Left cardiac atrium (tissue), 4 donors: ENCODE results near the gene MBOAT2. TPM values are rescaled to one million over a fixed set of nuclear protein-coding genes. Genes with fewer than 3 reads are reported as not detected.

ENCODE experiments used
- ATAC-seq, 2 donors: fragments of 200-7000 bp; cut with Tn5 transposase; one replicate each; pipeline ENCODE4 v1.9.1; 2020; ENCODE audit warnings: mild to moderate bottlenecking in 2 of 2, moderate library complexity in 2 of 2
- DNase-seq: peaks from one replicate; pipeline ENCODE4 v3.0.0-alpha.2; 2020
- intact Hi-C, 2 donors: fragments of 100-400 bp; cut with DNase I; formaldehyde crosslinking; loops; one replicate each; pipeline versions ENCODE4 v1.14.1 to v1.15.1; 2022 to 2023
- total RNA-seq, 2 donors: library from RNA; stranded (reverse); fragmentation: NEBNext Ultra II Directional; extraction: Animal tissue kit (Norgen Biotek cat#: 25700); gene quantifications; one replicate each; pipeline ENCODE4 v1.2.1, GENCODE V29; 2021
- donor health status: DM: no; HTN: yes; CAD: no.
- donor health status: DM: no; HTN: yes; CAD: no; lungs with severe emphysema.
- donor health status: DM: yes; HTN: yes; CAD: no.
- donor health status: Dilated cardiomyopathy.

MBOAT2 gene
- total RNA-seq, 2 donors from 2014 or later: 6.7 to 8.8 TPM

- DNase-seq (no peak), ATAC-seq (peak in 1 of 2 donors; percentile 37)
- intact Hi-C loops: no loop called here
These were observed 117.9 kb downstream of the MBOAT2 start for GRCh38 chr2:8885449-8886201.

GRCh38 chr2:8884812-8885211, 118.7 kb downstream of the MBOAT2 start:
- DNase-seq: no peak
- no peak for ATAC-seq
- intact Hi-C loops: no loop called here

- no peak for DNase-seq
- ATAC-seq: no peak
- intact Hi-C loops: no loop called here
These were observed 121.4 kb downstream of the MBOAT2 start for GRCh38 chr2:8882094-8882493.

DNA sequence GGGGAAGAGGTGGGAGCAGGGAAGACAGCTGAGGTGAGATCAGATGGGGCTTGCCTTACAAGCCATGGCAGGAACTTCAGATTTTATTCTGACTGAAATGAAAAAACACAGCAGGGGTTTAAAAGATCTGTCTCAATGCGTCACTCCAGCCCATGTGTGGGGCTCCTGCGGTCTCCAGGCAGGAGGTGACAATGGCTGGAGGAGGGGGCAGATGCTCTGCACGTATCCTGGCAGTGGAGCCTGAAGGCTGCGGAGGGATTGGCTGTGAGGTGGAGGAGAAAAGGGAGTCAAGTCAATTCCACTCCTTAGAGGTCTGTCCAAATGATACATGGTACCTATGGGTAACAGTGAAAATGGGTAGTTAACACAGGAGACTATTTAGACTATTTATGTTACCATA, 125.6 kb downstream of the MBOAT2 start:
- ATAC-seq (no peak), DNase-seq (no peak)
- intact Hi-C loops: loop anchor here in 1 of 2 donors (10.0 kb wide), 1 partner anchor 227 kb away; no protein-coding TSS in a partner anchor

DNA sequence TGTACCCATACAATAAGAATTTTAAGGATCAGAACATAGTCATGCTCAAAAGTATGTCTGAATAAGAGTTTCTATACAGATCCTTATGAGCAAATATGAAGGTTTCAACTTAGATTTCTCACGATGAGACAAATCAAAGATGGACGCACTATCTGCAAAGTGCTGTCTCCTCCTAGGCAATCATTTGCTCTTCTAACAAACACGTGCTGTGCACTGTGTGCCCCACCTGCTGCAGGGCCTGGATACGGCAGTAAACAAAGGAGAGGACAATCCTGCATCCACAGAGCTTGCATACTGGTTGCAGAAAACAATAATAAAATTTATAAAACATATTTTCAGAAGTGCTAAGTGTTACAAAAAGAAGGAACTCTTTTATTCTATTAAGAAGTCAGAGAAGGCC, 126.2 kb downstream of the MBOAT2 start:
- intact Hi-C loops: loop anchor here in 1 of 2 donors (10.0 kb wide), 1 partner anchor 227 kb away; no protein-coding TSS in a partner anchor
- no peak for DNase-seq
- no peak for ATAC-seq

DNA sequence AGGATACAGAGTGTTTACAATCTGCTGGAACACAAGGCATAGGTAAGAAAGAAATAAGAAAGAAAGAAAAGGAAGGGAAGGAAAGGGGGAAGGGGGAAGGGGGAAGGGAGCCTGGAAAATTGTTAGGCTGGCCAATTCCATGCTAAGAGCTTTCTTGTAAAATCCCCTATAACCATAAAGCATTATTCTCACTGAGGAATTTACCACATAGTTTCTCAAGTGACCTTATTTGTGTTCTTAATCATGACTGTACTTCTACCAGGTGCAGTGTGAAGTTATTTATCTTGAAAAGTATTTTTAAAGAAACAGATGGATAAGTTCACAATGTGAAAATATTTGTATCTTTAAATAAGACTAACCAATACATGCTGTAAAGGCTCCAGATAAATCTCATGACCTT, 126.9 kb downstream of the MBOAT2 start:
- DNase-seq (no peak), ATAC-seq (no peak)
- intact Hi-C loops: loop anchor here in 1 of 2 donors (10.0 kb wide), 1 partner anchor 228 kb away; no protein-coding TSS in a partner anchor

GRCh38 chr2:8872821-8873432, 130.6 kb downstream of the MBOAT2 start:
- no peak for DNase-seq
- no peak for ATAC-seq
- intact Hi-C loops: loop anchor here (5.0 to 10.0 kb wide), 2 partner anchors 232 to 264 kb away; no protein-coding TSS in a partner anchor

DNA sequence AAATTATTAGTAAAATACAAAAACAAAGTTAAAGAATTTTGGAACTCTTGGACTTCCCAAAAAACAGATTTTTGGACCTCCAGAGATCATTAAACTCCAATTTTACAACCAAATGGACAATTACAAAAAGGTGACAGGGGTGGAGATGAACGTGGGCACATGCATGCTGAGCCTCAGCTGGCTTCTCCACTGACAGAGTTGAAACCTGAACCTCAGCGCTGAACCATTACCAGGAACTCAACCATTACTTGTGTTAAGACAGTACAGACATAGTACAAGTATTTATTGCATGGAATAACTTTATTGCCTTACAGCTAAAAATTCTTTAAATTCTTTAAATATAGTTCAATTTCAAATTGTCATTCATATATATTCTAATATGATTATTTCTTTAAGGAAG, 133.0 kb downstream of the MBOAT2 start:
- intact Hi-C loops: loop anchor here (5.0 to 10.0 kb wide), 2 partner anchors 234 to 267 kb away; no protein-coding TSS in a partner anchor
- no peak for ATAC-seq
- no peak for DNase-seq

- DNase-seq (no peak), ATAC-seq (no peak)
- intact Hi-C loops: no loop called here
These were observed 136.1 kb downstream of the MBOAT2 start for GRCh38 chr2:8867363-8867762.

DNA sequence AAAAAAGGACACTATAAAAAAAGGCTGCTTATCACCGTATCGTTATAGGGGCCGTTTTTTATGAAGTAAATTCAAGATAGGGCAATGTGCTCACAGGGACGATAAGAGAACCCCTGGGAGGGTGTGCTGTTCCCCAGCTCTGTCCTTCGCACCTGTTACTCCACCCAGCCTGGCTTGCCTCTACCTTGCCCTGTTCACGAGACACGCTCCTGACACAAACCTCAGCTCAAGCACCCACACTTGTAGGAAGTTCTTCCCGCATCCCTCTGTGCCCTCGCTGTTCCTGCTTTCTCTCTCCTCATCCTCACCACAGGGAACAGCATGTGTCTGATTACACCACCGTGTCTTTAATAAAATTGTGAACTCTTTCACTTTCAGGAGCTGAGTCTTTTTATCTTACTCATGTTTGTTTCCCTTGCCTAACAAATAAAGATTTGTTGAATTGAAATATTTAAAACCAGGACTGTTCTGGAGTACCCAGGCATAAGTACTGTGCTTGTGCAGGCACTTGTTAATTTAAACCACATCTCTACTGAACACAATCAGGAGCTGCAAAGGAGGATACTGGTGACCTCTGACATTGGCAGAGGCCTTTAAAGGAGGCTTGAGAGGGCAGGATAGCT, 140.0 kb downstream of the MBOAT2 start:
- ATAC-seq (no peak), DNase-seq (no peak)
- intact Hi-C loops: no loop called here

DNA sequence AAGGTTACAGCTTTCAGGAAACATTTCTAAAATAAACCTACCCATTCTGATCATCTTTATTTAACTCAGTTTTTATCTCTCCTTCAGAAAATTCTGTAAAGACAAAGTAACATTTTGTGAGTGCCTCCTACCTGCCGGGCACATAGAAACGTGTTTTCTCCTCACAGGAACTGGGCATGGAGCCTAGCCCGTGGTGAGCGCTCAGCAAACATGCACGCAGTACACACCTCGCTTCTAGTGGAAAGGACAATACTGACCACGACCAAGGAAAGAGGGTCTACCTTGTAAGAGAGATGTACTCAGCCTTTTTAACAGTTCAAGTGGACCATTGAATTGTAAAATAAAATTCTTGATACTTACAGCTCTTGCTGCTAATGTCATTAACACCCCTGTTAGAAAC, 141.3 kb downstream of the MBOAT2 start:
- ATAC-seq (no peak), DNase-seq (no peak)
- intact Hi-C loops: no loop called here

DNA sequence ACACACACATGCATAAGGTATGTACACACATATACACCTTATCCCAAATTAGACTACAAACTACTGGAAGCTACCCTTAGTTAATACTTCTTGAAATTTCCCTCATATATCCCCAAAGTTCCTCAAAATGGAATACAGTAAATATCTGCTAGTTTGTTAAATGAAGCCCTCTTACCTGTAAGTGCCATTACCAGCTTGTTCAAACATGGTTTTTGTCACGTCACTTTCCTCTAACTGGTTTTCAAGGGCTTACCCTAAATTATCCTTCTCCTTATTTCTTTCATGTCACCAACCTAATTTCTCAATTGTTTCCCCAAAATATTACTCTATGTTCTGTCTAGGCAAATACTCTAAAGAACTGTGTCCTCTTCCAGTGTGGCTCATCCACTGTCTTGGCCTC, 141.7 kb downstream of the MBOAT2 start:
- no peak for DNase-seq
- intact Hi-C loops: no loop called here
- ATAC-seq: no peak

GRCh38 chr2:8860239-8860638, 143.2 kb downstream of the MBOAT2 start:
- ATAC-seq: no peak
- no peak for DNase-seq
- intact Hi-C loops: no loop called here

DNA sequence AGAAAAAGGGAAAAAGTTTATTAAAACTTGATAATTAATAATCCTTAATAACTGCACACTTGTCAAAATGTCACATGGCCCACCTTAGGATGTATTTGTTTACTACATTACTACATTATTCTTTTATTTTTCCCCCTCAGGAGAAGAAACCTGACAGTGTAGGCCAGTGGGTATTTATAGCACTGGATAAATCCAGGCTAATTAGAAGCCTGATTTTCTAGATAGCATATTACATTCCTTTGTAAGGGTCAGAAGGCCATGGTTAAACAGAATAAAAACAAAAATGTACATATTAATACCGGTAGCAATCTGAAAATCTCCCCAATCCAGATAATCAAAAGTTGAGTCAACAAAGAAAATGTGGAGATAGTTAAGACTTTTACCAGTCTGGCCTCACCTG, 144.6 kb downstream of the MBOAT2 start:
- ATAC-seq: no peak
- intact Hi-C loops: no loop called here
- no peak for DNase-seq

DNA sequence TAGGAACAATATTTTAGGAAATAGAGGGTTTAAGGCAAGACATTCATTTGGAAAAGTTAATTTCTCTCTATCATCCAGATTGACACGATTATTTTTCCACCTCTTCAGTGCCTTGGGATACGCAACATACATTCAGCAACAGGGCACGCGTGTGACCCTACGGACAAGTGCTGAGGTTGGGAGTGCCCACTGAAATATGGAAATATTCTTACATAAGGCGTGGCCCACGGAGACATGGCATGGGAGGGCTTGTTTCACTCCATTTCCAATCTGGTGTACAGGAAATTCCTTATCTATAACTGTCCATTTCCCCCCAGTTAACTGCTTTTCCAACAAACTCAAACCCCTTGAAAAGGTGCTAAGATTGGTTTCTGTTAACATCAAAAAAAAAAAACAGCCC, 145.2 kb downstream of the MBOAT2 start:
- ATAC-seq (no peak), DNase-seq (no peak)
- intact Hi-C loops: no loop called here

DNA sequence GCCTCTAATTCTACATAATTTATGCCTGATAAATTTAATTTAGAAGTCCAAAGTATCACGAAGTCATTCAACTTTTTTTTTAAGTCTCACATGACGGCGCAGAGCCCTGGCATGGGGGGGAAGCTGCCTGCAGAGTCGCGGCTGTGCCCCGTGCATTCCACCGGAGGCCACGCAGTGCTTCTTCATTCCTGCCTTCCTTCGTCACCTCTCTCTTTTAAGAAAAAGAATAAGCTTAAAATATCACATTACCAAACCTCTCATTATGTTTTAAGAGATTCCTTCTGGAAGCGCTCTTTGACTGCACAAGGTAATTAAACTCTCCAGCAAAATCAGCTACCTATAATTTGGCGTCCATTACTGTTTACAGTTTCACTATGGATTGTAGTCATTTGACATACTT, 145.8 kb downstream of the MBOAT2 start:
- DNase-seq (no peak), ATAC-seq (no peak)
- intact Hi-C loops: no loop called here

GRCh38 chr2:8856176-8856575, 147.3 kb downstream of the MBOAT2 start:
- intact Hi-C loops: no loop called here
- ATAC-seq (no peak), DNase-seq (no peak)

- intact Hi-C loops: no loop called here
- DNase-seq (no peak), ATAC-seq (no peak)
These were observed 148.5 kb downstream of the MBOAT2 start for GRCh38 chr2:8855010-8855409.

DNA sequence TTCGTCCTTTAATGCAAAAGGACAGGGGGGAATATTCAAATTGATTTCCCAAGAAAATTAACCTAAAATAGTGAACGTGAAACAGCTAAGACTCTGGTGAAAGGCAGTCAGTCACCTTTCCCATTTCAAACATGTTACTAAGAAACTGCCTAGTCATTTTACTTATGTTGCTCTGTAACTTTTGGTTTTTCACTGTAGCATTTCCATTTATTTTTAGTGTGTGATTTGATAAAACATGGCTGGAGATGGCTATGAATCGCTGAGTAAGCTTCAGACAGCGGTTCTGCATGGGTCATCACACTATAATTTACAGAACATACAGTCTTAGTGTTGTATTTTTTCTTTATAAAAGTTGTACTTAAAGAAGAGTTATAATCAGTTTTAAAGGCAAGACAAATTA, 150.1 kb downstream of the MBOAT2 start:
- ATAC-seq (no peak), DNase-seq (no peak)
- intact Hi-C loops: no loop called here

- ATAC-seq (peak in 1 of 2 donors; percentile 71), DNase-seq (peak; percentile 29)
- intact Hi-C loops: no loop called here
These were observed 151.5 kb downstream of the MBOAT2 start for GRCh38 chr2:8851811-8852560.
